ENCODE data around the gene TMEM247.

- TF ChIP-seq CREB1 (IDR thresholded peaks at IDR 0.05) (no peak), CTCF (IDR thresholded peaks at IDR 0.05; ENCODE audit: control extremely low read depth in 1 of 3, insufficient read depth in 1 of 3, low read depth in 1 of 3, low read length in 3 of 3) (no peak), ATF2 (IDR thresholded peaks at IDR 0.05; ENCODE audit: low read length) (no peak), EZH2 (IDR thresholded peaks at IDR 0.05; ENCODE audit: low read depth, low read length, severe bottlenecking) (no peak), CHD7 (IDR thresholded peaks at IDR 0.05; ENCODE audit: insufficient replicate concordance, low read length) (no peak), CHD1 (IDR thresholded peaks at IDR 0.05; ENCODE audit: low read depth, low read length) (no peak), BRCA1 (IDR thresholded peaks at IDR 0.05; ENCODE audit: low read depth, low read length) (no peak)
Measured at GRCh38 chr2:46502291-46502885, 23.0 kb downstream of the TMEM247 start.

Measured in H1 (cell line).